IPS-15b (cell line): ENCODE data around the gene PDIA3.
"Not testable (repeated sequence)": the region's sequence is repeated elsewhere in the genome, so short reads cannot be mapped to it uniquely, and the experiment has no call there.

ENCODE experiments used
- H3K27me3 ChIP-seq: one replicate; pipeline ENCODE4 v1.6.1; 2013; ENCODE audit warnings: low read length; ENCODE audit not compliant: control insufficient read depth, insufficient read depth
- H3K36me3 ChIP-seq: one replicate; pipeline ENCODE4 v1.6.1; 2013; ENCODE audit warnings: low read length; ENCODE audit not compliant: control insufficient read depth, insufficient read depth
- H3K4me1 ChIP-seq: one replicate; pipeline ENCODE4 v1.6.1; 2013; ENCODE audit warnings: mild to moderate bottlenecking, low read length; ENCODE audit not compliant: control insufficient read depth, insufficient read depth
- H3K4me3 ChIP-seq: one replicate; pipeline ENCODE4 v1.5.1; 2013; ENCODE audit warnings: low read depth, low read length
- H3K9ac ChIP-seq: one replicate; pipeline ENCODE4 v1.6.1; 2013; ENCODE audit warnings: low read depth, mild to moderate bottlenecking, low read length
- H3K9me3 ChIP-seq: one replicate; pipeline ENCODE4 v1.6.1; 2013; ENCODE audit warnings: mild to moderate bottlenecking, low read length; ENCODE audit not compliant: control insufficient read depth, insufficient read depth

The PDIA3 gene

GRCh38 chr15:43800286-43801141 lies 54.3 kb downstream of the PDIA3 start, which contains the start of gene HYPK:
Gene HYPK (plus strand): TSS chr15:43800599. CDS start chr15:43800623, 24 bp downstream.
- Histone ChIP-seq H3K9ac (peak within 1 kb of the TSS; percentile 92), H3K9me3 (no peaks in the 10 kb centered on the region), H3K4me3 (peak within 1 kb of the TSS; percentile 98), H3K36me3 (peaks cover 12% of the 10 kb centered on the region), H3K4me1 (peaks cover 17% of the 10 kb centered on the region), H3K27me3 (no peaks in the 10 kb centered on the region)

- not testable (repeated sequence) for H3K9me3 ChIP-seq, H3K4me3 ChIP-seq, H3K9ac ChIP-seq, H3K4me1 ChIP-seq, H3K27me3 ChIP-seq
- H3K36me3 ChIP-seq = peaks cover 18% of the 10 kb centered on the region
Measured at GRCh38 chr15:43802676-43803075, 56.4 kb downstream of the PDIA3 start.

GRCh38 chr15:43808435-43808950 lies 62.3 kb downstream of the PDIA3 start:
- Histone ChIP-seq H3K9me3 (no peaks in the 10 kb centered on the region), H3K4me3 (no peak overlapping the region), H3K9ac (no peak overlapping the region), H3K36me3 (peaks cover 58% of the 10 kb centered on the region), H3K4me1 (no peaks in the 10 kb centered on the region), H3K27me3 (no peaks in the 10 kb centered on the region)

GRCh38 chr15:43808960-43809678 lies 62.9 kb downstream of the PDIA3 start:
- Histone ChIP-seq H3K9ac (no peak overlapping the region), H3K4me1 (no peaks in the 10 kb centered on the region), H3K9me3 (no peaks in the 10 kb centered on the region), H3K36me3 (peaks cover 64% of the 10 kb centered on the region), H3K4me3 (no peak overlapping the region), H3K27me3 (no peaks in the 10 kb centered on the region)

GRCh38 chr15:43815064-43815463 lies 68.8 kb downstream of the PDIA3 start:
- H3K36me3 ChIP-seq = peaks cover 47% of the 10 kb centered on the region
- H3K9ac ChIP-seq = not testable (repeated sequence)

GRCh38 chr15:43821505-43821904 lies 75.3 kb downstream of the PDIA3 start:
- Histone ChIP-seq H3K36me3 (peaks cover 8% of the 10 kb centered on the region), H3K27me3 (peaks cover 9% of the 10 kb centered on the region), H3K9ac (no peak overlapping the region), H3K4me3 (no peak overlapping the region), H3K9me3 (no peaks in the 10 kb centered on the region), H3K4me1 (no peaks in the 10 kb centered on the region)

More at GRCh38 chr15:43815064-43815463, 68.8 kb downstream of the PDIA3 start:
- H3K4me1 ChIP-seq, H3K4me3 ChIP-seq, H3K9me3 ChIP-seq, H3K27me3 ChIP-seq: not testable (repeated sequence)
